T-cell (primary cell): ENCODE data around the gene DUSP22. TPM values are rescaled to one million over a fixed set of nuclear protein-coding genes. Genes with fewer than 3 reads are reported as not detected.

ENCODE experiments used
- ATAC-seq, 4 experiments: fragments of 200-7000 bp in 3 of 4; fragments of 150-1000 bp in 1 of 4; cut with Tn5 transposase; replicated peaks in 1 of 4; 1 replicate in 3 of 4; 2 replicates in 1 of 4; pipeline ENCODE4 v1.10.0; 2021; ENCODE audit warnings: moderate library complexity in 3 of 4, mild to moderate bottlenecking in 2 of 4, moderate number of reproducible peaks in 1 of 4
- CTCF ChIA-PET, 2 donors: fragments of 300-600 bp; sonication (Branson Sonifier 250); formaldehyde crosslinking; loops; one replicate each; lab custom pipeline; 2022; ENCODE audit warnings: antibody characterized with exemption in 2 of 2; lab: Charles Lee
- POLR2A ChIA-PET, 2 donors: fragments of 300-600 bp; sonication (Branson Sonifier 250); formaldehyde crosslinking; loops; one replicate each; lab custom pipeline; 2022; ENCODE audit warnings: antibody characterized with exemption in 2 of 2; lab: Charles Lee
- DNase-seq, 35 experiments: peaks; one replicate each; pipeline versions ENCODE4 v3.0.0 to v3.0.0-alpha.2; 2013 to 2023
- H3K27ac ChIP-seq: one replicate; pipeline ENCODE4 v1.5.1; 2013; ENCODE audit warnings: low read length
- H3K27me3 ChIP-seq, 2 experiments: replicated peaks in 1 of 2; 1 replicate in 1 of 2; 2 replicates in 1 of 2; pipeline versions ENCODE4 v1.6.1 to v1.7.0; 2013; ENCODE audit warnings: low read length in 1 of 2, mixed read lengths in 1 of 2; ENCODE audit not compliant: control insufficient read depth in 2 of 2, insufficient read depth in 2 of 2; ENCODE audit errors: extremely low read depth in 1 of 2
- H3K36me3 ChIP-seq, 2 donors: 1 replicate in 1 of 2; 2 replicates in 1 of 2; pipeline versions ENCODE4 v1.6.1 to v1.7.0; 2013; ENCODE audit warnings: low read length in 1 of 2; ENCODE audit not compliant: control insufficient read depth in 2 of 2, insufficient read depth in 1 of 2; ENCODE audit errors: extremely low read depth in 1 of 2
- H3K4me1 ChIP-seq, 2 experiments: 1 replicate in 1 of 2; 2 replicates in 1 of 2; pipeline versions ENCODE4 v1.6.1 to v1.7.0; 2013; ENCODE audit warnings: low read length in 2 of 2, mixed read lengths in 1 of 2; ENCODE audit not compliant: insufficient read depth in 2 of 2, control insufficient read depth in 1 of 2; ENCODE audit errors: extremely low read depth in 1 of 2
- H3K4me3 ChIP-seq, 2 donors: 1 replicate in 1 of 2; 2 replicates in 1 of 2; pipeline versions ENCODE4 v1.5.1 to v1.7.0; 2013; ENCODE audit warnings: mild to moderate bottlenecking in 2 of 2, low read length in 1 of 2, moderate library complexity in 1 of 2; ENCODE audit not compliant: control insufficient read depth in 1 of 2; ENCODE audit errors: extremely low read depth in 1 of 2
- H3K9me3 ChIP-seq: 2 replicates; pipeline ENCODE4 v1.7.0; 2013
- H3K27ac Mint-ChIP-seq, 2 donors: one replicate each; pipeline ENCODE4 v1.8.0; 2020 to 2021; ENCODE audit warnings: mild to moderate bottlenecking in 2 of 2, mixed read lengths in 2 of 2
- H3K27me3 Mint-ChIP-seq, 2 donors: one replicate each; pipeline ENCODE4 v1.8.0; 2021 to 2022; ENCODE audit warnings: mixed read lengths in 2 of 2
- H3K36me3 Mint-ChIP-seq: one replicate; pipeline ENCODE4 v1.8.0; 2021; ENCODE audit warnings: mixed read lengths
- H3K4me1 Mint-ChIP-seq, 3 donors: one replicate each; pipeline ENCODE4 v1.8.0; 2020 to 2022; ENCODE audit warnings: mixed read lengths in 3 of 3, mild to moderate bottlenecking in 1 of 3
- H3K4me3 Mint-ChIP-seq, 3 donors: one replicate each; pipeline ENCODE4 v1.8.0; 2020 to 2022; ENCODE audit warnings: mild to moderate bottlenecking in 3 of 3, mixed read lengths in 3 of 3, moderate library complexity in 3 of 3
- H3K9me3 Mint-ChIP-seq, 3 donors: one replicate each; pipeline ENCODE4 v1.8.0; 2020 to 2022; ENCODE audit warnings: mixed read lengths in 3 of 3
- WGBS: methylation state at CpG from one replicate; pipeline ENCODE4 v1.1.5; 2013; ENCODE audit warnings: missing lambda C conversion rate; ENCODE audit not compliant: insufficient coverage; 5-methylcytosine and 5-hydroxymethylcytosine counted together
- total RNA-seq, 35 experiments: library from RNA in 6 of 35; stranded (reverse) in 6 of 35; fragments of 120-200 nt in 1 of 35; gene quantifications; one replicate each; pipeline versions ENCODE4 v1.2.1 to v1.2.4 and lab custom pipeline; 2013 to 2026

Gene DUSP22
- total RNA-seq, 5 donors from 2014 or later (not counting 1 experiment from before 2014, with no cell fraction given), result 32.0 to 52.4 (median 42.1) TPM

- CTCF ChIA-PET, result no interaction called here
- Histone ChIP-seq H3K27ac (no peak overlapping the region), H3K4me1 (peaks cover 4 to 10% of the 10 kb centered on the region in 2 experiments), H3K9me3 (no peaks in the 10 kb centered on the region), H3K36me3 (peaks cover 0 to 4% of the 10 kb centered on the region in 2 donors), H3K27me3 (no peaks in the 10 kb centered on the region), H3K4me3 (no peak overlapping the region)
- H3K9me3 Mint-ChIP-seq, result no peaks in the 10 kb centered on the region
- H3K4me1 Mint-ChIP-seq, result peaks cover 22 to 35% (median 29%) of the 10 kb centered on the region in 3 donors
- H3K27ac Mint-ChIP-seq, result no peak overlapping the region
- H3K4me3 Mint-ChIP-seq, result no peak overlapping the region
- H3K27me3 Mint-ChIP-seq, result no peaks in the 10 kb centered on the region
- 80% methylated on average over 18 of the region's 18 CpGs for WGBS
- ATAC-seq, result no peak
- H3K36me3 Mint-ChIP-seq, result peaks cover 21% of the 10 kb centered on the region
- no peak for DNase-seq
- POLR2A ChIA-PET, result no interaction called here
Measured at GRCh38 chr6:317448-318144, 25.3 kb downstream of the DUSP22 start.

- Mint-ChIP-seq H3K9me3 (no peaks in the 10 kb centered on the region), H3K4me1 (peaks cover 16 to 28% (median 22%) of the 10 kb centered on the region in 3 donors), H3K27me3 (no peaks in the 10 kb centered on the region), H3K27ac (no peak overlapping the region), H3K4me3 (no peak overlapping the region), H3K36me3 (peaks cover 21% of the 10 kb centered on the region)
- Histone ChIP-seq H3K27me3 (no peaks in the 10 kb centered on the region), H3K4me1 (peaks cover under 1 to 6% of the 10 kb centered on the region in 2 experiments), H3K4me3 (no peak overlapping the region), H3K9me3 (no peaks in the 10 kb centered on the region), H3K27ac (no peak overlapping the region), H3K36me3 (peaks cover 0 to 4% of the 10 kb centered on the region in 2 donors)
- DNase-seq (no peak), ATAC-seq (no peak)
- ChIA-PET POLR2A (no interaction called here), CTCF (no interaction called here)
- WGBS, result 38% methylated on average over 1 of the region's 4 CpGs
Measured at GRCh38 chr6:318243-318890, 26.1 kb downstream of the DUSP22 start.

- Mint-ChIP-seq H3K36me3 (peaks cover 21% of the 10 kb centered on the region), H3K4me3 (no peak overlapping the region), H3K9me3 (no peaks in the 10 kb centered on the region), H3K27me3 (no peaks in the 10 kb centered on the region), H3K27ac (no peak overlapping the region), H3K4me1 (peaks cover 15 to 27% (median 20%) of the 10 kb centered on the region in 3 donors)
- no peaks in the 10 kb centered on the region for H3K27me3 ChIP-seq
- H3K4me1 ChIP-seq, result peaks cover 0 to 6% of the 10 kb centered on the region in 2 experiments
- H3K36me3 ChIP-seq, result peaks cover 0 to 4% of the 10 kb centered on the region in 2 donors
- ATAC-seq, result no peak
- H3K4me3 ChIP-seq, result no peak overlapping the region
- H3K27ac ChIP-seq, result no peak overlapping the region
- ChIA-PET CTCF (no interaction called here), POLR2A (no interaction called here)
- WGBS, result 70% methylated on average over 14 of the region's 14 CpGs
- H3K9me3 ChIP-seq, result no peaks in the 10 kb centered on the region
- DNase-seq, result no peak
Measured at GRCh38 chr6:319177-320131, 27.2 kb downstream of the DUSP22 start.

- H3K27me3 ChIP-seq, result no peaks in the 10 kb centered on the region
- Mint-ChIP-seq H3K9me3 (no peaks in the 10 kb centered on the region), H3K36me3 (peaks cover 15% of the 10 kb centered on the region), H3K4me3 (no peak overlapping the region), H3K4me1 (peaks cover 13 to 25% (median 18%) of the 10 kb centered on the region in 3 donors), H3K27ac (no peak overlapping the region), H3K27me3 (no peaks in the 10 kb centered on the region)
- CTCF ChIA-PET, result interaction anchor here in 1 of 2 donors (1.0 kb wide), 1 partner anchor 399 kb away, joined by 3 read pairs; no protein-coding TSS in a partner anchor
- no peaks in the 10 kb centered on the region for H3K9me3 ChIP-seq
- no peak overlapping the region for H3K27ac ChIP-seq
- peaks cover 0 to 6% of the 10 kb centered on the region in 2 experiments for H3K4me1 ChIP-seq
- ATAC-seq (no peak), DNase-seq (no peak)
- POLR2A ChIA-PET, result no interaction called here
- H3K4me3 ChIP-seq, result no peak overlapping the region
- peaks cover 0 to 4% of the 10 kb centered on the region in 2 donors for H3K36me3 ChIP-seq
- WGBS, result 90% methylated on average over 10 of the region's 13 CpGs
Measured at GRCh38 chr6:320351-321157, 28.3 kb downstream of the DUSP22 start.

- ATAC-seq, result no peak
- ChIA-PET POLR2A (no interaction called here), CTCF (interaction anchor here in 1 of 2 donors (0.5 to 1.0 kb wide), 2 partner anchors 399 to 1559 kb away, joined by 3 to 6 read pairs; no protein-coding TSS in a partner anchor)
- H3K4me3 ChIP-seq, result no peak overlapping the region
- no peaks in the 10 kb centered on the region for H3K9me3 ChIP-seq
- H3K27me3 Mint-ChIP-seq, result no peaks in the 10 kb centered on the region
- peaks cover 0 to 4% of the 10 kb centered on the region in 2 donors for H3K36me3 ChIP-seq
- H3K4me3 Mint-ChIP-seq, result no peak overlapping the region
- H3K36me3 Mint-ChIP-seq, result peaks cover 13% of the 10 kb centered on the region
- H3K9me3 Mint-ChIP-seq, result no peaks in the 10 kb centered on the region
- DNase-seq, result no peak
- no peaks in the 10 kb centered on the region for H3K27me3 ChIP-seq
- H3K27ac ChIP-seq, result no peak overlapping the region
- no peak overlapping the region for H3K27ac Mint-ChIP-seq
- H3K4me1 Mint-ChIP-seq, result peaks cover 10 to 24% (median 18%) of the 10 kb centered on the region in 3 donors
- H3K4me1 ChIP-seq, result peaks cover 0 to 6% of the 10 kb centered on the region in 2 experiments
- 82% methylated on average over 1 of the region's 1 CpG for WGBS
Measured at GRCh38 chr6:321158-321438, 28.8 kb downstream of the DUSP22 start.
